Stimulated activated naive B cell treated with anti-CD40 and anti-IgM and Interleukin-4, amounts not matched to agents 10 μg/mL and 1 μg/mL and 100 μg/mL, for 72 hours (primary cell): ENCODE data around the gene NARF.
"Not testable (repeated sequence)": the region's sequence is repeated elsewhere in the genome, so short reads cannot be mapped to it uniquely, and the experiment has no call there.

ENCODE experiments used
- ATAC-seq, 2 donors: fragments of 150-1000 bp; cut with Tn5 transposase; replicated peaks; 2 replicates each; pipeline ENCODE4 v1.10.0; 2021; ENCODE audit warnings: moderate library complexity in 1 of 2
- DNase-seq: peaks from one replicate; pipeline ENCODE4 v3.0.0; 2021
- H3K27ac Mint-ChIP-seq: one replicate; pipeline ENCODE4 v1.8.0; 2022; ENCODE audit warnings: mild to moderate bottlenecking, mixed read lengths
- H3K27me3 Mint-ChIP-seq, 2 donors: one replicate each; pipeline ENCODE4 v1.8.0; 2022; ENCODE audit warnings: mixed read lengths in 2 of 2
- H3K36me3 Mint-ChIP-seq, 2 donors: one replicate each; pipeline ENCODE4 v1.8.0; 2022; ENCODE audit warnings: mixed read lengths in 2 of 2, mild to moderate bottlenecking in 1 of 2
- H3K4me1 Mint-ChIP-seq, 2 donors: one replicate each; pipeline ENCODE4 v1.8.0; 2022; ENCODE audit warnings: mixed read lengths in 2 of 2, mild to moderate bottlenecking in 1 of 2
- H3K4me3 Mint-ChIP-seq, 2 donors: one replicate each; pipeline ENCODE4 v1.8.0; 2022; ENCODE audit warnings: mild to moderate bottlenecking in 2 of 2, mixed read lengths in 2 of 2, moderate library complexity in 1 of 2
- H3K9me3 Mint-ChIP-seq, 2 donors: one replicate each; pipeline ENCODE4 v1.8.0; 2022; ENCODE audit warnings: mixed read lengths in 2 of 2, mild to moderate bottlenecking in 1 of 2

Gene NARF

GRCh38 chr17:82447876-82448275, 10.7 kb upstream of the NARF start:
- peaks cover 18 to 29% of the 10 kb centered on the region in 2 donors for H3K36me3 Mint-ChIP-seq
- no peak for ATAC-seq
- H3K4me3 Mint-ChIP-seq = peak overlapping the region; percentile 63 to 67
- H3K9me3 Mint-ChIP-seq = no peaks in the 10 kb centered on the region
- peaks cover 26 to 43% of the 10 kb centered on the region in 2 donors for H3K4me1 Mint-ChIP-seq
- H3K27ac Mint-ChIP-seq = peak overlapping the region; percentile 88
- H3K27me3 Mint-ChIP-seq = no peaks in the 10 kb centered on the region
- DNase-seq = no peak

GRCh38 chr17:82449131-82449882, 9.2 kb upstream of the NARF start:
- Mint-ChIP-seq H3K27ac (peak overlapping the region; percentile 100), H3K4me1 (peaks cover 23 to 37% of the 10 kb centered on the region in 2 donors), H3K36me3 (peaks cover 15 to 22% of the 10 kb centered on the region in 2 donors), H3K27me3 (no peaks in the 10 kb centered on the region), H3K4me3 (peak overlapping the region; percentile 92 to 97), H3K9me3 (no peaks in the 10 kb centered on the region)
- DNase-seq = peak; percentile 92
- ATAC-seq = peak; percentile 81 to 84

GRCh38 chr17:82449883-82450356, 8.6 kb upstream of the NARF start:
- DNase-seq (no peak), ATAC-seq (peak in 1 of 2 donors; percentile 58)
- Mint-ChIP-seq H3K27me3 (no peaks in the 10 kb centered on the region), H3K9me3 (no peaks in the 10 kb centered on the region), H3K27ac (peak overlapping the region; percentile 100), H3K36me3 (peaks cover 15 to 21% of the 10 kb centered on the region in 2 donors), H3K4me1 (peaks cover 22 to 37% of the 10 kb centered on the region in 2 donors), H3K4me3 (peak overlapping the region; percentile 92 to 97)

GRCh38 chr17:82450357-82451106, 8.0 kb upstream of the NARF start, which contains the start of gene CYBC1:
Gene CYBC1, minus strand, starts transcription at chr17:82450752. Its CDS starts 1,498 bp downstream, at chr17:82449254.
- ATAC-seq (peak; percentile 55 to 62), DNase-seq (peak; percentile 86)
- peaks cover 22 to 35% of the 10 kb centered on the region in 2 donors for H3K4me1 Mint-ChIP-seq
- H3K27ac Mint-ChIP-seq = peak within 1 kb of the TSS; percentile 100
- H3K9me3 Mint-ChIP-seq = no peaks in the 10 kb centered on the region
- peaks cover 14 to 21% of the 10 kb centered on the region in 2 donors for H3K36me3 Mint-ChIP-seq
- H3K4me3 Mint-ChIP-seq = peak within 1 kb of the TSS; percentile 92 to 97
- no peaks in the 10 kb centered on the region for H3K27me3 Mint-ChIP-seq

GRCh38 chr17:82452162-82452561, 6.4 kb upstream of the NARF start:
- Mint-ChIP-seq H3K27me3 (no peaks in the 10 kb centered on the region), H3K9me3 (no peaks in the 10 kb centered on the region), H3K27ac (no peak overlapping the region)

GRCh38 chr17:82453151-82453550, 5.4 kb upstream of the NARF start:
- H3K27ac Mint-ChIP-seq, H3K4me3 Mint-ChIP-seq: not testable (repeated sequence)

More at GRCh38 chr17:82452162-82452561, 6.4 kb upstream of the NARF start:
- Mint-ChIP-seq H3K4me3 (peak overlapping the region in 1 of 2 donors; percentile 19), H3K4me1 (peaks cover 17 to 28% of the 10 kb centered on the region in 2 donors), H3K36me3 (peaks cover 2 to 9% of the 10 kb centered on the region in 2 donors)
- DNase-seq = no peak
- ATAC-seq = no peak

GRCh38 chr17:82453706-82454105, 4.8 kb upstream of the NARF start:
- not testable (repeated sequence) for H3K36me3 Mint-ChIP-seq, H3K9me3 Mint-ChIP-seq, ATAC-seq, H3K4me3 Mint-ChIP-seq, H3K27me3 Mint-ChIP-seq, DNase-seq, H3K27ac Mint-ChIP-seq
- peaks cover 18 to 30% of the 10 kb centered on the region in 2 donors for H3K4me1 Mint-ChIP-seq

More at GRCh38 chr17:82453151-82453550, 5.4 kb upstream of the NARF start:
- H3K36me3 Mint-ChIP-seq, H3K27me3 Mint-ChIP-seq, H3K9me3 Mint-ChIP-seq, DNase-seq, ATAC-seq: not testable (repeated sequence)
- H3K4me1 Mint-ChIP-seq = peaks cover 18 to 30% of the 10 kb centered on the region in 2 donors

GRCh38 chr17:82457073-82457928, 1.2 kb upstream of the NARF start:
- Mint-ChIP-seq H3K4me1 (peaks cover 16 to 33% of the 10 kb centered on the region in 2 donors), H3K27me3 (no peaks in the 10 kb centered on the region), H3K36me3 (peaks cover 10 to 11% of the 10 kb centered on the region in 2 donors), H3K27ac (peak overlapping the region; percentile 97), H3K4me3 (peak overlapping the region; percentile 93 to 94), H3K9me3 (no peaks in the 10 kb centered on the region)
- DNase-seq = no peak
- ATAC-seq = peak; percentile 19 to 20

GRCh38 chr17:82457929-82458178, 687 bp upstream of the NARF start:
- H3K27me3 Mint-ChIP-seq = no peaks in the 10 kb centered on the region
- peak overlapping the region; percentile 97 for H3K27ac Mint-ChIP-seq
- H3K4me3 Mint-ChIP-seq = peak overlapping the region; percentile 93 to 94
- DNase-seq = no peak
- peaks cover 16 to 37% of the 10 kb centered on the region in 2 donors for H3K4me1 Mint-ChIP-seq
- H3K9me3 Mint-ChIP-seq = no peaks in the 10 kb centered on the region
- H3K36me3 Mint-ChIP-seq = peaks cover 14 to 16% of the 10 kb centered on the region in 2 donors
- ATAC-seq = no peak

GRCh38 chr17:82458885-82459424, 414 bp downstream of the NARF start:
- peaks cover 20 to 37% of the 10 kb centered on the region in 2 donors for H3K4me1 Mint-ChIP-seq
- H3K27me3 Mint-ChIP-seq = no peaks in the 10 kb centered on the region
- peaks cover 20 to 25% of the 10 kb centered on the region in 2 donors for H3K36me3 Mint-ChIP-seq
- no peak for DNase-seq
- peak overlapping the region; percentile 93 to 94 for H3K4me3 Mint-ChIP-seq
- peak overlapping the region; percentile 96 for H3K27ac Mint-ChIP-seq
- no peaks in the 10 kb centered on the region for H3K9me3 Mint-ChIP-seq
- no peak for ATAC-seq

GRCh38 chr17:82459936-82460335, 1.4 kb downstream of the NARF start:
- DNase-seq, H3K27me3 Mint-ChIP-seq, H3K9me3 Mint-ChIP-seq, ATAC-seq, H3K27ac Mint-ChIP-seq: not testable (repeated sequence)
- H3K36me3 Mint-ChIP-seq = peaks cover 24 to 34% of the 10 kb centered on the region in 2 donors
- peaks cover 20 to 37% of the 10 kb centered on the region in 2 donors for H3K4me1 Mint-ChIP-seq
- peak overlapping the region in 1 of 2 donors; percentile 32 for H3K4me3 Mint-ChIP-seq

- ATAC-seq = no peak
- H3K27ac Mint-ChIP-seq = peak overlapping the region; percentile 43
- peaks cover 19 to 30% of the 10 kb centered on the region in 2 donors for H3K4me1 Mint-ChIP-seq
- no peak overlapping the region for H3K4me3 Mint-ChIP-seq
- no peak for DNase-seq
- peaks cover 26 to 45% of the 10 kb centered on the region in 2 donors for H3K36me3 Mint-ChIP-seq
- no peaks in the 10 kb centered on the region for H3K27me3 Mint-ChIP-seq
- no peaks in the 10 kb centered on the region for H3K9me3 Mint-ChIP-seq
Measured at GRCh38 chr17:82461827-82462524, 3.4 kb downstream of the NARF start.

- no peak for DNase-seq
- peaks cover 30 to 48% of the 10 kb centered on the region in 2 donors for H3K36me3 Mint-ChIP-seq
- peaks cover 10 to 19% of the 10 kb centered on the region in 2 donors for H3K4me1 Mint-ChIP-seq
- H3K9me3 Mint-ChIP-seq = no peaks in the 10 kb centered on the region
- no peak for ATAC-seq
- no peak overlapping the region for H3K4me3 Mint-ChIP-seq
- H3K27ac Mint-ChIP-seq = no peak overlapping the region
- no peaks in the 10 kb centered on the region for H3K27me3 Mint-ChIP-seq
Measured at GRCh38 chr17:82463391-82463790, 4.8 kb downstream of the NARF start.
